ENCODE data around the gene SUPT6H.

DNA sequence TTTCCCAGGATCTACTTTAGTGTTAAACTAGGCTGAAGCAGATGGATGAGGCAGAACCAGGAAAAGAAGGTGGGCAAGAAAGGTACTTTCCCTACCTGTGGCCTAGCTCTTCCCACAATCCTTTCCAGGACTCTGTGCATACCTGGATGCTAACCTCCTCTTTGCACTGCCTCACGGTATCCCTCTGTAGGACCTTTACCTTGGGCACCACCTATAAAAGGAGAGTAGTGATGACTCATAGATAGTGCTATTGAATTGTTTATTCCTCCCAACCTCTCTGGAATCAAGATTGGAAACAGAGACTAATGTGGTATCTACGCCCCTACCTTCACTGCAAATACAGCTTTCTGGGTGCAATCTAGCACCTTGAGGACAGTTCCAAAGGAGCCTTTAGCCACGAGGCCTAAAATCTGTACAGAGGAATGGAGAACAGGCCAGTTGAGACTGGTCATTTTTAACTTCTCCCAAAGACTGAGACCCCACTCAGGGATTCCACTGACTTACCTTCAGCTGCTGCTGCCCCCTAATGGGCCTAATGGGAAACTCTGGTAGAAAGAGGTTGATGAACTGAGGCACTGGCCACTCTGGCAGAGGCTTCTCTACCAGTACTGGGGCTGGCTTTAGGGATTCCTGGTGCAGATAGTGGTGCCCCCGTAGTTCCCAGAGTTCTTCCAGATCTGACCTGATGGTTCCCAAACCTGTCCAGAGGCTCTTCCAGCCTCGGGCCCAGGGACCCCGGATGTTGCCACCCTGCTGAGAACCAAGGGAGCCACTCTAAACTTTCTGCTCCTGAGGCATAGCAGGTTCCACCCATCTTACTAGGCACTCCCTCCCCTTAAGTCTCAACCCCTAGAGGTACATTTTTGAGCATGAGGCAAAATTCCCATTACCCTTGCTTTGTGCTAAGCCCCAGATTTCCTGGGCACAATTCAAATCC lies 48.8 kb upstream of the SUPT6H start:
- TF ChIP-seq POLR2A (IDR thresholded peaks at IDR 0.05) (no peak), CTCF (IDR thresholded peaks at IDR 0.05) (peak in 2 of 3 experiments; percentile 32 to 48)

Measured in testis (tissue), 2 donors.